Heart left ventricle (tissue), 13 donors: ENCODE results near the gene CD300LF.

Experiments used
- CTCF ChIP-seq, 12 donors: fragments of 200-600 bp; sonication (generic) in 4 of 12; IDR thresholded peaks; one replicate each; pipeline versions ENCODE4 v1.5.0 to v1.8.0; 2018 to 2022; ENCODE audit warnings: antibody characterized with exemption in 12 of 12, mild to moderate bottlenecking in 5 of 12
- POLR2A ChIP-seq, 2 donors: fragments of 450-650 bp; IDR thresholded peaks; one replicate each; pipeline ENCODE4 v1.6.1; 2017; ENCODE audit warnings: antibody characterized with exemption in 2 of 2, mild to moderate bottlenecking in 2 of 2, moderate library complexity in 2 of 2
- donor health status: ischemic (EF 13 %, LVEDD 7.1; RV severe dilation, severe dysfunction).
- donor health status: DM: no; HTN: yes; CAD: no.
- donor health status: DM: no; HTN: no; CAD: no.
- donor health status: ischemic (EF 25% LVEDD 6.9; RV normal size, moderate dysfunction).
- donor health status: ischemic (EF 25% LVEDD 5.7; RV mildly dilated, moderate dysfunction).
- donor health status: ischemic (EF 35%, LVEDD 5.7; RV mildly dilated, moderate dysfunction).
- donor health status: nonischemic (EF 11% LVEDD 7.7; RV severe dilation, severe dysfunction).
- donor health status: DM: yes; HTN: yes; CAD: no.
- donor health status: PGD.
- donor health status: ischemic (EF 29% LVEDD 5.4; RV normal size, mild dysfunction).
- donor health status: nonischemic (EF 23%, LVEDD 6.1; RV moderate dilation, normal function).

GRCh38 chr17:74680213-74680612, 32.5 kb downstream of the CD300LF start:
- TF ChIP-seq CTCF (IDR thresholded peaks at IDR 0.05) (no peak), POLR2A (IDR thresholded peaks at IDR 0.05) (no peak)
